HepG2 (cell line): ENCODE results near the gene ZBTB7C. TPM values are rescaled to one million over a fixed set of nuclear protein-coding genes. Genes with fewer than 3 reads are reported as not detected.

Source experiments
- ATAC-seq: fragments of 200-7000 bp; cut with Tn5 transposase; 3 replicates; pipeline ENCODE4 v1.9.1; 2020; ENCODE audit warnings: mild to moderate bottlenecking, moderate library complexity
- BruUV-seq: library from RNA; stranded (reverse); fragments of 400-500 nt; replicated peaks from 2 replicates; lab custom pipeline; 2021; lab: Mats Ljungman, UMichigan
- CTCF ChIA-PET: fragments of 300-600 bp; formaldehyde crosslinking; extraction: SDS; loops from one replicate; lab custom pipeline; 2021; ENCODE audit warnings: low total read pairs, inconsistent platforms, low intra/inter-chr PET ratio; lab: Yijun Ruan, JAX
- POLR2A ChIA-PET: fragments of 350-600 bp; sonication (Branson Sonifier 250); formaldehyde crosslinking; loops from one replicate; lab custom pipeline; 2020; ENCODE audit warnings: antibody characterized with exemption, inconsistent platforms; lab: Yijun Ruan, JAX
- DNase-seq: peaks from one replicate; pipeline ENCODE4 v3.0.0-alpha.2; 2015; ENCODE audit warnings: low spot score
- FAIRE-seq: peaks from 3 replicates; lab custom pipeline; 2011; peaks lifted over from hg19 to GRCh38; lab: Jason Lieb, UNC
- H2AFZ ChIP-seq: one replicate; pipeline ENCODE4 v1.6.1; 2011; ENCODE audit warnings: low read length, inconsistent platforms
- H3K27ac ChIP-seq: fragments of 300-600 bp; 3 replicates; pipeline ENCODE4 v1.8.0; 2011; ENCODE audit warnings: mixed run types, mild to moderate bottlenecking, mixed read lengths, low read length, inconsistent platforms; ENCODE audit not compliant: insufficient read depth; ENCODE audit errors: extremely low read length
- H3K27me3 ChIP-seq, 2 experiments: fragments of 200-600 bp in 1 of 2; 2 replicates in 1 of 2; 3 replicates in 1 of 2; pipeline versions ENCODE4 v1.6.0 to v1.8.0; 2011; ENCODE audit warnings: low read length in 2 of 2, mild to moderate bottlenecking in 2 of 2, moderate library complexity in 2 of 2, inconsistent platforms in 1 of 2; ENCODE audit not compliant: insufficient read depth in 2 of 2, control insufficient read depth in 1 of 2
- H3K36me3 ChIP-seq, 2 experiments: fragments of 200-600 bp in 1 of 2; replicated peaks in 1 of 2; 2 replicates in 1 of 2; 3 replicates in 1 of 2; pipeline versions ENCODE4 v1.5.1 to v1.8.0; 2011; ENCODE audit warnings: low read length in 2 of 2, inconsistent platforms in 1 of 2; ENCODE audit not compliant: insufficient read depth in 2 of 2, control insufficient read depth in 1 of 2
- H3K4me1 ChIP-seq: 2 replicates; pipeline ENCODE4 v1.5.1; 2012; ENCODE audit warnings: low read length, inconsistent platforms; ENCODE audit not compliant: insufficient read depth
- H3K4me2 ChIP-seq: 2 replicates; pipeline ENCODE4 v1.6.0; 2011; ENCODE audit warnings: low read depth, low read length, inconsistent platforms
- H3K4me3 ChIP-seq, 3 experiments: fragments of 200-600 bp in 1 of 3; sonication (generic), shearing (Covaris generic) in 1 of 3; replicated peaks in 1 of 3; 2 replicates each; pipeline ENCODE4 v1.5.1; 2011 to 2016; ENCODE audit warnings: low read length in 3 of 3, inconsistent platforms in 2 of 3, low read depth in 2 of 3, mild to moderate bottlenecking in 2 of 3, control low read depth in 1 of 3, mixed read lengths in 1 of 3; ENCODE audit not compliant: insufficient read depth in 1 of 3
- H3K79me2 ChIP-seq: one replicate; pipeline ENCODE4 v1.6.1; 2011; ENCODE audit warnings: low read length, inconsistent platforms; ENCODE audit not compliant: insufficient read depth
- H3K9ac ChIP-seq: 2 replicates; pipeline ENCODE4 v1.6.0; 2011; ENCODE audit warnings: mild to moderate bottlenecking, low read depth, low read length, inconsistent platforms; ENCODE audit not compliant: insufficient read depth
- H3K9me3 ChIP-seq: 2 replicates; pipeline ENCODE4 v1.5.1; 2012; ENCODE audit warnings: mild to moderate bottlenecking, low read length
- H4K20me1 ChIP-seq: 2 replicates; pipeline ENCODE4 v1.6.0; 2011; ENCODE audit warnings: inconsistent platforms, mild to moderate bottlenecking, low read length, moderate library complexity; ENCODE audit not compliant: insufficient read depth
- DNMT3B ChIP-seq: conservative IDR thresholded peaks from 2 replicates; pipeline ENCODE4 v1.6.1; 2016; ENCODE audit warnings: missing biosample characterization, control low read depth
- NFKB2 ChIP-seq: sonication (generic); formaldehyde crosslinking; IDR thresholded peaks from 2 replicates; pipeline ENCODE4 v1.4.0; 2020; ENCODE audit warnings: missing genetic modification reagents, borderline replicate concordance
- POLR2G ChIP-seq: fragments of 200-400 bp; formaldehyde crosslinking; IDR thresholded peaks from 2 replicates; pipeline ENCODE4 v1.6.1; 2018; ENCODE audit warnings: mild to moderate bottlenecking, low read depth, low read length, moderate library complexity
- RAD21 ChIP-seq: fragments of 450-650 bp; formaldehyde crosslinking; IDR thresholded peaks from 2 replicates; pipeline ENCODE4 v1.5.0; 2020; ENCODE audit warnings: mild to moderate bottlenecking
- RARA ChIP-seq: IDR thresholded peaks from 2 replicates; pipeline ENCODE4 v1.6.1; 2016; ENCODE audit warnings: missing genetic modification reagents, missing compliant biosample characterization
- RXRA ChIP-seq: sonication (generic); formaldehyde crosslinking; IDR thresholded peaks from 2 replicates; pipeline ENCODE4 v1.5.1; 2020; ENCODE audit warnings: missing genetic modification reagents
- SIN3A ChIP-seq: IDR thresholded peaks from 2 replicates; pipeline ENCODE4 v1.6.1; 2011; ENCODE audit warnings: low read depth, mild to moderate bottlenecking, control low read depth, low read length, borderline replicate concordance
- SMC3 ChIP-seq: IDR thresholded peaks from 2 replicates; pipeline ENCODE4 v1.6.1; 2011; ENCODE audit warnings: low read length, improper control_type of control experiment
- SNAPC4 ChIP-seq: sonication (generic); formaldehyde crosslinking; IDR thresholded peaks from 2 replicates; pipeline ENCODE4 v1.4.0; 2020; ENCODE audit warnings: mild to moderate bottlenecking, missing genetic modification reagents
- WIZ ChIP-seq: sonication (generic); formaldehyde crosslinking; IDR thresholded peaks from 2 replicates; pipeline ENCODE4 v1.5.1; 2020; ENCODE audit warnings: mild to moderate bottlenecking, missing genetic modification reagents
- YY1 ChIP-seq: IDR thresholded peaks from 2 replicates; pipeline ENCODE4 v1.6.1; 2011; ENCODE audit warnings: low read length, low read depth, moderate library complexity, mild to moderate bottlenecking; ENCODE audit not compliant: insufficient read depth, insufficient replicate concordance
- ZBTB34 ChIP-seq: sonication (generic); formaldehyde crosslinking; IDR thresholded peaks from 2 replicates; pipeline ENCODE4 v1.8.0; 2022; ENCODE audit warnings: mild to moderate bottlenecking, missing genetic modification reagents
- ZNF335 ChIP-seq: sonication (generic); formaldehyde crosslinking; IDR thresholded peaks from 2 replicates; pipeline ENCODE4 v1.4.0; 2020; ENCODE audit warnings: missing genetic modification reagents
- ZNF607 ChIP-seq: sonication (generic); formaldehyde crosslinking; IDR thresholded peaks from 2 replicates; pipeline ENCODE4 v1.5.1; 2020; ENCODE audit warnings: missing genetic modification reagents, mild to moderate bottlenecking, borderline replicate concordance
- ZNF644 ChIP-seq: IDR thresholded peaks from 2 replicates; pipeline ENCODE4 v1.6.1; 2016; ENCODE audit warnings: low read depth
- ZNF768 ChIP-seq: sonication (generic); formaldehyde crosslinking; IDR thresholded peaks from 2 replicates; pipeline ENCODE4 v1.4.0; 2020; ENCODE audit warnings: missing genetic modification reagents
- ZNF891 ChIP-seq: sonication (generic); formaldehyde crosslinking; IDR thresholded peaks from 2 replicates; pipeline ENCODE4 v1.5.0; 2020; ENCODE audit warnings: mild to moderate bottlenecking, missing genetic modification reagents
- WGBS: methylation state at CpG from one replicate; pipeline ENCODE4 v1.1.6; 2017; ENCODE audit warnings: low lambda C conversion rate; 5-methylcytosine and 5-hydroxymethylcytosine counted together
- in situ Hi-C: cut with HindIII; loops from 2 replicates; pipeline ENCODE4 v1.10.0; 2017; ENCODE audit warnings: low pct_unique_long_range_greater_than_20kb; ENCODE audit not compliant: extremely low pct_ligation_motif_present
- intact Hi-C: fragments of 100-400 bp; cut with micrococcal nuclease; formaldehyde crosslinking; loops from one replicate; pipeline ENCODE4 v1.10.0; 2022; ENCODE audit not compliant: unreplicated experiment
- polyA plus RNA-seq, 8 experiments: library from polyadenylated mRNA; depleted of rRNA in 3 of 8; stranded (reverse) in 7 of 8; unstranded in 1 of 8; fragments of >200 nt; fragmentation: Illumina TruSeq in 4 of 8; extraction: Trizol in 4 of 8; gene quantifications; 2 replicates each; pipeline versions ENCODE4 v1.2.1 to v1.2.3, GENCODE V29; 2011 to 2016; ENCODE audit warnings: low read depth in 4 of 8, missing spikeins in 1 of 8, mixed read lengths in 1 of 8; ENCODE audit not compliant: insufficient read depth in 1 of 8
- total RNA-seq, 5 experiments: library from RNA; depleted of rRNA; stranded (reverse); fragments of >200 nt; fragmentation: Illumina TruSeq; extraction: Trizol; gene quantifications; 2 replicates each; pipeline ENCODE4 v1.2.3, GENCODE V29; 2016; ENCODE audit warnings: low read depth in 1 of 5

Gene ZBTB7C
- total and polyA plus RNA-seq, 2 of the 13 experiments (the other 11 are each of a cell fraction or from before 2014, with no cell fraction given) = 0.01 to 0.04 TPM

GRCh38 chr18:48230467-48231113 lies 178.6 kb downstream of the ZBTB7C start:
- Histone ChIP-seq H2AFZ (no peak overlapping the region), H3K4me2 (no peak overlapping the region), H3K9me3 (no peaks in the 10 kb centered on the region), H3K36me3 (no peaks in the 10 kb centered on the region), H3K4me1 (no peaks in the 10 kb centered on the region), H3K27me3 (peaks cover 0 to 16% of the 10 kb centered on the region in 2 experiments; a peak in 1 of 5 replicates), H3K4me3 (no peak overlapping the region), H3K79me2 (no peaks in the 10 kb centered on the region), H3K27ac (no peak overlapping the region), H4K20me1 (no peaks in the 10 kb centered on the region), H3K9ac (no peak overlapping the region)
- intact Hi-C loops = no loop called here
- WGBS = 25% methylated on average over 4 of the region's 7 CpGs
- in situ Hi-C loops = loop anchor here (10.0 kb wide), 1 partner anchor 214 kb away; no protein-coding TSS in a partner anchor
- FAIRE-seq (peak; percentile 66), DNase-seq (peak; percentile 57), ATAC-seq (peak; percentile 99)
- POLR2A ChIA-PET = no interaction called here
- no TSS peak for BruUV-seq
- CTCF ChIA-PET = interaction anchor here (1.3 kb wide), 2 partner anchors 216 to 234 kb away, joined by 6 to 10 read pairs; no protein-coding TSS in a partner anchor
- TF ChIP-seq POLR2G = no peak
- TF ChIP-seq WIZ (CRISPR knock-in tag) = no peak
- no peak for TF ChIP-seq ZBTB34
- peak; percentile 34; the same call in 1 of the 2 replicates for TF ChIP-seq RXRA
- no peak for TF ChIP-seq SIN3A
- peak; percentile 52 for TF ChIP-seq RARA (CRISPR knock-in tag)
- TF ChIP-seq YY1 = peak; percentile 27
- no peak for TF ChIP-seq SNAPC4
- peak; percentile 61; the same call in 1 of the 2 replicates for TF ChIP-seq ZNF891 (CRISPR knock-in tag)
- TF ChIP-seq ZNF644 = 0 out of 2 replicates have a peak, but pooled peaks have one; percentile 42
- TF ChIP-seq SMC3 = peak; percentile 40; the same call in 1 of the 2 replicates
- no peak for TF ChIP-seq DNMT3B
- TF ChIP-seq NFKB2 (CRISPR knock-in tag) = 0 out of 2 replicates have a peak, but pooled peaks have one; percentile 25
- TF ChIP-seq ZNF335 (CRISPR knock-in tag) = no peak
- peak; percentile 60 for TF ChIP-seq RAD21 (CRISPR knock-in tag)
- TF ChIP-seq ZNF607 (CRISPR knock-in tag) = no peak
- TF ChIP-seq ZNF768 (CRISPR knock-in tag) = 0 out of 2 replicates have a peak, but pooled peaks have one; percentile 15
